Transverse colon (tissue), 4 donors: ENCODE measurements around the gene AOX1.

Experiments used
- CTCF ChIP-seq, 5 experiments: fragments of 200-600 bp in 3 of 5; fragments of 450-650 bp in 2 of 5; sonication (generic) in 3 of 5; IDR thresholded peaks; 1 replicate in 2 of 5; 2 replicates in 3 of 5; pipeline ENCODE4 v1.5.1; 2016 to 2017; ENCODE audit warnings: antibody characterized with exemption in 5 of 5, inconsistent platforms in 3 of 5, mild to moderate bottlenecking in 2 of 5, moderate library complexity in 1 of 5
- POLR2AphosphoS5 ChIP-seq, 3 donors: sonication (generic); formaldehyde crosslinking; IDR thresholded peaks; one replicate each; pipeline ENCODE4 v1.6.1; 2016; ENCODE audit warnings: antibody characterized with exemption in 3 of 3

GRCh38 chr2:200618054-200618419 is 32.2 kb downstream of the AOX1 start:
- no peak for TF ChIP-seq CTCF (IDR thresholded peaks at IDR 0.05)
- TF ChIP-seq POLR2AphosphoS5 (IDR thresholded peaks at IDR 0.05) = no peak
